Panc1 (cell line): Measurements from ENCODE around the gene ATXN2. TPM values are rescaled to one million over a fixed set of nuclear protein-coding genes. Genes with fewer than 3 reads are reported as not detected.

ENCODE experiments used
- ATAC-seq: fragments of 200-7000 bp; cut with Tn5 transposase; 2 replicates; pipeline ENCODE4 v1.9.1; 2020; ENCODE audit warnings: mild to moderate bottlenecking, moderate library complexity
- BruUV-seq: library from RNA; stranded (reverse); fragments of 400-500 nt; replicated peaks from 2 replicates; lab custom pipeline; 2021; lab: Mats Ljungman, UMichigan
- CTCF ChIA-PET: fragments of 300-600 bp; sonication (Branson Sonifier 250); formaldehyde crosslinking; loops from one replicate; lab custom pipeline; 2022; ENCODE audit warnings: antibody characterized with exemption; lab: Charles Lee
- POLR2A ChIA-PET: fragments of 300-600 bp; sonication (Branson Sonifier 250); formaldehyde crosslinking; loops from one replicate; lab custom pipeline; 2022; ENCODE audit warnings: antibody characterized with exemption; lab: Charles Lee
- DNase-seq: peaks from one replicate; pipeline ENCODE4 v3.0.0-alpha.2; 2010; ENCODE audit warnings: low read depth, low spot score
- H3K27ac ChIP-seq: 2 replicates; pipeline ENCODE4 v1.5.1; 2011; ENCODE audit warnings: mild to moderate bottlenecking, low read length, inconsistent platforms
- H3K27me3 ChIP-seq: fragments of 200-500 bp; sonication (Bioruptor generic); 2 replicates; pipeline ENCODE4 v1.6.0; 2014; ENCODE audit warnings: low read length, inconsistent platforms; ENCODE audit not compliant: control insufficient read depth, insufficient read depth
- H3K36me3 ChIP-seq: fragments of 200-500 bp; sonication (Bioruptor generic); 2 replicates; pipeline ENCODE4 v1.5.1; 2014; ENCODE audit warnings: inconsistent platforms, mild to moderate bottlenecking, low read length, moderate library complexity; ENCODE audit not compliant: control insufficient read depth, insufficient read depth
- H3K4me1 ChIP-seq: 2 replicates; pipeline ENCODE4 v1.5.1; 2011; ENCODE audit warnings: inconsistent platforms, mild to moderate bottlenecking, low read length, moderate library complexity; ENCODE audit not compliant: control insufficient read depth, insufficient read depth
- H3K4me3 ChIP-seq, 2 experiments: 2 replicates each; pipeline ENCODE4 v1.5.1; 2011 to 2012; ENCODE audit warnings: low read depth in 2 of 2, low read length in 2 of 2, mild to moderate bottlenecking in 2 of 2, inconsistent platforms in 1 of 2, moderate library complexity in 1 of 2
- H3K9me3 ChIP-seq: fragments of 200-500 bp; sonication (Bioruptor generic); 2 replicates; pipeline ENCODE4 v1.5.1; 2014; ENCODE audit warnings: low read depth, mild to moderate bottlenecking, inconsistent platforms, low read length, moderate library complexity; ENCODE audit not compliant: control insufficient read depth, insufficient read depth
- CTCF ChIP-seq: fragments of 450-650 bp; IDR thresholded peaks from 2 replicates; pipeline ENCODE4 v1.5.1; 2017; ENCODE audit warnings: mild to moderate bottlenecking
- POLR2AphosphoS5 ChIP-seq: IDR thresholded peaks from 2 replicates; pipeline ENCODE4 v1.6.1; 2012; ENCODE audit warnings: mild to moderate bottlenecking, low read depth, low read length, moderate library complexity
- REST ChIP-seq, 2 experiments: IDR thresholded peaks; 2 replicates each; pipeline ENCODE4 v1.6.1; 2011 to 2012; ENCODE audit warnings: low read depth in 2 of 2, control low read depth in 1 of 2, low read length in 1 of 2, mild to moderate bottlenecking in 1 of 2, moderate library complexity in 1 of 2; ENCODE audit not compliant: insufficient read depth in 1 of 2
- SIN3A ChIP-seq: IDR thresholded peaks from 2 replicates; pipeline ENCODE4 v1.6.1; 2012; ENCODE audit warnings: low read depth, mild to moderate bottlenecking, low read length, moderate library complexity, borderline replicate concordance; ENCODE audit not compliant: insufficient read depth
- TCF7L2 ChIP-seq: IDR thresholded peaks from 2 replicates; pipeline ENCODE4 v1.6.1; 2011; ENCODE audit warnings: mild to moderate bottlenecking, low read depth, low read length, inconsistent platforms
- in situ Hi-C: cut with HindIII; loops from 2 replicates; pipeline ENCODE4 v1.10.0; 2016; ENCODE audit warnings: low sequenced_read_pairs, low pct_unique_long_range_greater_than_20kb
- intact Hi-C: fragments of 100-400 bp; cut with micrococcal nuclease; formaldehyde crosslinking; loops from one replicate; pipeline ENCODE4 v1.10.0; 2022; ENCODE audit not compliant: unreplicated experiment
- total RNA-seq: library from RNA; stranded (reverse); gene quantifications from one replicate; pipeline ENCODE4 v1.2.1, GENCODE V29; 2021; ENCODE audit not compliant: unreplicated experiment

ATXN2 gene
- total RNA-seq, 1 experiment from 2014 or later: 77.6 TPM

- ATAC-seq: no peak
- in situ Hi-C loops: no loop called here
- Histone ChIP-seq H3K27ac (no peak overlapping the region), H3K4me1 (no peaks in the 10 kb centered on the region), H3K9me3 (no peaks in the 10 kb centered on the region), H3K27me3 (no peaks in the 10 kb centered on the region), H3K36me3 (peaks cover 19% of the 10 kb centered on the region), H3K4me3 (no peak overlapping the region)
- BruUV-seq: no TSS peak
- ChIA-PET POLR2A (interaction anchor here (0.6 kb wide), 1 partner anchor 68 kb away, joined by 3 read pairs; no protein-coding TSS in a partner anchor), CTCF (no interaction called here)
- intact Hi-C loops: loop anchor here (2.0 kb wide), 1 partner anchor 19 kb away; no protein-coding TSS in a partner anchor
- DNase-seq: no peak
- TF ChIP-seq POLR2AphosphoS5 (no peak), CTCF (no peak), TCF7L2 (no peak), SIN3A (no peak), REST (IDR thresholded peaks at IDR 0.05; ENCODE audit: insufficient read depth in 1 of 2, low read depth in 2 of 2, low read length in 1 of 2) (no peak)
Measured at GRCh38 chr12:111505601-111506036, 93.5 kb downstream of the ATXN2 start.

GRCh38 chr12:111503116-111503515 lies 96.0 kb downstream of the ATXN2 start:
- CTCF ChIA-PET: interaction anchor here (0.6 kb wide), 1 partner anchor 95 kb away, joined by 3 read pairs; no protein-coding TSS in a partner anchor
- DNase-seq: no peak
- no peaks in the 10 kb centered on the region for H3K9me3 ChIP-seq
- no peak overlapping the region for H3K4me3 ChIP-seq
- H3K4me1 ChIP-seq: no peaks in the 10 kb centered on the region
- no peak overlapping the region for H3K27ac ChIP-seq
- in situ Hi-C loops: no loop called here
- BruUV-seq: no TSS peak
- H3K36me3 ChIP-seq: peaks cover 2% of the 10 kb centered on the region; the same call in 1 of the 2 replicates
- ATAC-seq: no peak
- TF ChIP-seq REST (IDR thresholded peaks at IDR 0.05; ENCODE audit: insufficient read depth in 1 of 2, low read depth in 2 of 2, low read length in 1 of 2): no peak
- TF ChIP-seq TCF7L2: no peak
- TF ChIP-seq SIN3A: no peak
- no peak for TF ChIP-seq CTCF
- TF ChIP-seq POLR2AphosphoS5: no peak
- intact Hi-C loops: no loop called here
- POLR2A ChIA-PET: no interaction called here
- no peaks in the 10 kb centered on the region for H3K27me3 ChIP-seq
